ENCODE measurements around the gene TBC1D19.
"Not testable (repeated sequence)": the region's sequence is repeated elsewhere in the genome, so short reads cannot be mapped to it uniquely, and the experiment has no call there.

TBC1D19 gene

GRCh38 chr4:26692014-26692726 is 108.3 kb downstream of the TBC1D19 start:
- DNase-seq, result no peak

- DNase-seq, result not testable (repeated sequence)
Observed at GRCh38 chr4:26694131-26694530, 110.2 kb downstream of the TBC1D19 start.

GRCh38 chr4:26700110-26700509 is 116.2 kb downstream of the TBC1D19 start:
- DNase-seq, result no peak

- no peak for DNase-seq
Observed at GRCh38 chr4:26701095-26701494, 117.2 kb downstream of the TBC1D19 start.

- DNase-seq, result no peak
Observed at GRCh38 chr4:26701786-26702227, 117.9 kb downstream of the TBC1D19 start.

GRCh38 chr4:26707342-26707741 is 123.5 kb downstream of the TBC1D19 start:
- DNase-seq, result no peak

GRCh38 chr4:26709246-26709645 is 125.4 kb downstream of the TBC1D19 start:
- no peak for DNase-seq

- no peak for DNase-seq
Observed at GRCh38 chr4:26713563-26714151, 129.8 kb downstream of the TBC1D19 start.

GRCh38 chr4:26715636-26716242 is 131.9 kb downstream of the TBC1D19 start:
- DNase-seq, result no peak

- no peak for DNase-seq
Observed at GRCh38 chr4:26717332-26717731, 133.4 kb downstream of the TBC1D19 start.

GRCh38 chr4:26719954-26720552 is 136.2 kb downstream of the TBC1D19 start:
- peak; percentile 2 for DNase-seq

- no peak for DNase-seq
Observed at GRCh38 chr4:26721685-26722084, 137.8 kb downstream of the TBC1D19 start.

- peak; percentile 43 for DNase-seq
Observed at GRCh38 chr4:26723216-26723615, 139.3 kb downstream of the TBC1D19 start.

GRCh38 chr4:26724534-26724933 is 140.7 kb downstream of the TBC1D19 start:
- DNase-seq, result no peak

GRCh38 chr4:26726655-26727387 is 142.9 kb downstream of the TBC1D19 start:
- DNase-seq, result no peak

GRCh38 chr4:26727844-26728243 is 144.0 kb downstream of the TBC1D19 start:
- no peak for DNase-seq

GRCh38 chr4:26729027-26729426 is 145.1 kb downstream of the TBC1D19 start:
- DNase-seq, result no peak

- DNase-seq, result no peak
Observed at GRCh38 chr4:26729547-26729946, 145.7 kb downstream of the TBC1D19 start.

- DNase-seq, result no peak
Observed at GRCh38 chr4:26731351-26732035, 147.6 kb downstream of the TBC1D19 start.

GRCh38 chr4:26732356-26732755 is 148.5 kb downstream of the TBC1D19 start:
- no peak for DNase-seq

- no peak for DNase-seq
Observed at GRCh38 chr4:26736621-26737020, 152.7 kb downstream of the TBC1D19 start.

- DNase-seq, result no peak
Observed at GRCh38 chr4:26737385-26737784, 153.5 kb downstream of the TBC1D19 start.

GRCh38 chr4:26741491-26741871 is 157.6 kb downstream of the TBC1D19 start:
- no peak for DNase-seq
